ENCODE results near the gene COA1. TPM values are rescaled to one million over a fixed set of nuclear protein-coding genes. Genes with fewer than 3 reads are reported as not detected.

Gene COA1
- total RNA-seq, 2 donors from 2014 or later = 104 to 144 TPM

- no peak for DNase-seq
- WGBS, 2 experiments (ENCODE audit: insufficient coverage in 1 of 2, insufficient read length in 1 of 2) = 93 to 100% methylated on average over 2 of the region's 2 CpGs
- no peak overlapping the region for H3K27ac Mint-ChIP-seq
- peaks cover 5% of the 10 kb centered on the region for H3K4me1 Mint-ChIP-seq
- TF ChIP-seq CTCF (conservative IDR thresholded peaks at IDR 0.05) = no peak
- Histone ChIP-seq H3K9me3 (ENCODE audit: control insufficient read depth, low read length) (no peaks in the 10 kb centered on the region), H3K9ac (ENCODE audit: extremely low read depth, low read length, poor library complexity, severe bottlenecking) (no peak overlapping the region), H3K4me1 (ENCODE audit: control insufficient read depth, insufficient read depth, low read length) (no peaks in the 10 kb centered on the region), H3K4me3 (ENCODE audit: low read length) (no peak overlapping the region), H3K27me3 (ENCODE audit: control insufficient read depth, insufficient read depth, low read length, poor library complexity, severe bottlenecking) (no peaks in the 10 kb centered on the region), H3K27ac (ENCODE audit: low read depth, low read length) (no peak overlapping the region), H3K36me3 (ENCODE audit: control insufficient read depth, insufficient read depth, low read length) (no peaks in the 10 kb centered on the region)
- no peaks in the 10 kb centered on the region for H3K9me3 Mint-ChIP-seq
- H3K36me3 Mint-ChIP-seq (ENCODE audit: low read depth) = peaks cover 4% of the 10 kb centered on the region
- no peaks in the 10 kb centered on the region for H3K27me3 Mint-ChIP-seq (ENCODE audit: insufficient read depth)
- H3K4me3 Mint-ChIP-seq = no peak overlapping the region
These were observed 34.9 kb downstream of the COA1 start for GRCh38 chr7:43694399-43694748.

- no peak overlapping the region for H3K27ac ChIP-seq (ENCODE audit: low read depth, low read length)
- H3K4me1 ChIP-seq (ENCODE audit: control insufficient read depth, insufficient read depth, low read length) = no peaks in the 10 kb centered on the region
- H3K9me3 Mint-ChIP-seq = peaks cover 2% of the 10 kb centered on the region
- H3K27ac Mint-ChIP-seq = no peak overlapping the region
- no peaks in the 10 kb centered on the region for H3K9me3 ChIP-seq (ENCODE audit: control insufficient read depth, low read length)
- no peak overlapping the region for H3K4me3 ChIP-seq (ENCODE audit: low read length)
- peaks cover 6% of the 10 kb centered on the region for H3K36me3 Mint-ChIP-seq (ENCODE audit: low read depth)
- DNase-seq = no peak
- H3K4me3 Mint-ChIP-seq = no peak overlapping the region
- no peak overlapping the region for H3K9ac ChIP-seq (ENCODE audit: extremely low read depth, low read length, poor library complexity, severe bottlenecking)
- no peak for TF ChIP-seq CTCF (conservative IDR thresholded peaks at IDR 0.05)
- 94 to 98% methylated on average over 4 of the region's 4 CpGs for WGBS, 2 experiments (ENCODE audit: insufficient coverage in 1 of 2, insufficient read length in 1 of 2)
- H3K27me3 Mint-ChIP-seq (ENCODE audit: insufficient read depth) = no peaks in the 10 kb centered on the region
- H3K4me1 Mint-ChIP-seq = peaks cover 3% of the 10 kb centered on the region
- H3K27me3 ChIP-seq (ENCODE audit: control insufficient read depth, insufficient read depth, low read length, poor library complexity, severe bottlenecking) = no peaks in the 10 kb centered on the region
- H3K36me3 ChIP-seq (ENCODE audit: control insufficient read depth, insufficient read depth, low read length) = no peaks in the 10 kb centered on the region
These were observed 35.5 kb downstream of the COA1 start for GRCh38 chr7:43693687-43694398.

GRCh38 chr7:43692582-43693373 is 36.5 kb downstream of the COA1 start:
- Histone ChIP-seq H3K4me3 (ENCODE audit: low read length) (no peak overlapping the region), H3K36me3 (ENCODE audit: control insufficient read depth, insufficient read depth, low read length) (no peaks in the 10 kb centered on the region), H3K9me3 (ENCODE audit: control insufficient read depth, low read length) (no peaks in the 10 kb centered on the region), H3K27me3 (ENCODE audit: control insufficient read depth, insufficient read depth, low read length, poor library complexity, severe bottlenecking) (no peaks in the 10 kb centered on the region), H3K9ac (ENCODE audit: extremely low read depth, low read length, poor library complexity, severe bottlenecking) (no peak overlapping the region), H3K4me1 (ENCODE audit: control insufficient read depth, insufficient read depth, low read length) (no peaks in the 10 kb centered on the region), H3K27ac (ENCODE audit: low read depth, low read length) (no peak overlapping the region)
- WGBS, 2 experiments (ENCODE audit: insufficient coverage in 1 of 2, insufficient read length in 1 of 2) = 89 to 90% methylated on average over 2 of the region's 2 CpGs
- no peak for DNase-seq
- Mint-ChIP-seq H3K27ac (no peak overlapping the region), H3K4me1 (no peaks in the 10 kb centered on the region), H3K36me3 (ENCODE audit: low read depth) (peaks cover 12% of the 10 kb centered on the region), H3K27me3 (ENCODE audit: insufficient read depth) (no peaks in the 10 kb centered on the region), H3K9me3 (peaks cover 8% of the 10 kb centered on the region), H3K4me3 (no peak overlapping the region)
- TF ChIP-seq CTCF (conservative IDR thresholded peaks at IDR 0.05) = no peak
